ENCODE measurements around the gene ANP32E. TPM values are rescaled to one million over a fixed set of nuclear protein-coding genes. Genes with fewer than 3 reads are reported as not detected.
A peak's percentile ranks its signal among the peaks of the same experiment; 100 is the strongest.

The ANP32E gene
- total RNA-seq, 1 donor from 2014 or later = 48.9 TPM

- Mint-ChIP-seq H3K36me3 (ENCODE audit: low read depth, unreplicated experiment) (peaks cover 8% of the 10 kb centered on the region), H3K27me3 (ENCODE audit: low read depth, unreplicated experiment) (peaks cover 4% of the 10 kb centered on the region), H3K4me3 (ENCODE audit: unreplicated experiment) (peak overlapping the region; percentile 95), H3K9me3 (ENCODE audit: unreplicated experiment) (peaks cover 2% of the 10 kb centered on the region), H3K27ac (ENCODE audit: unreplicated experiment) (peak overlapping the region; percentile 88), H3K4me1 (ENCODE audit: low read depth, unreplicated experiment) (peaks cover 8% of the 10 kb centered on the region)
- Histone ChIP-seq H3K79me2 (ENCODE audit: insufficient read depth, low read length) (no peaks in the 10 kb centered on the region), H2AFZ (ENCODE audit: low read depth, low read length) (peak overlapping the region; percentile 96), H3K27me3 (ENCODE audit: insufficient read depth, low read length) (no peaks in the 10 kb centered on the region), H3K4me1 (ENCODE audit: insufficient read depth, low read length) (peaks cover 19% of the 10 kb centered on the region), H3K4me3 (ENCODE audit: insufficient read depth, low read depth, low read length) (peak overlapping the region; percentile 74), H3K9ac (ENCODE audit: low read length) (peak overlapping the region; percentile 80), H4K20me1 (ENCODE audit: insufficient read depth, low read length) (no peaks in the 10 kb centered on the region), H3K27ac (ENCODE audit: low read depth, low read length) (peak overlapping the region; percentile 52), H3K4me2 (ENCODE audit: low read length) (peak overlapping the region; percentile 99), H3K36me3 (ENCODE audit: insufficient read depth, low read length) (no peaks in the 10 kb centered on the region), H3K9me3 (ENCODE audit: insufficient read depth, low read depth, low read length) (no peaks in the 10 kb centered on the region)
- DNase-seq (ENCODE audit: low read depth) (no peak), FAIRE-seq (no peak)
- TF ChIP-seq EZH2 (IDR thresholded peaks at IDR 0.05; ENCODE audit: insufficient read depth, low read length) (no peak), CTCF (IDR thresholded peaks at IDR 0.05; ENCODE audit: insufficient read depth, low read depth, low read length) (no peak)
Measured at GRCh38 chr1:150282558-150282958, 46.6 kb upstream of the ANP32E start.

GRCh38 chr1:150281758-150282557 is 46.0 kb upstream of the ANP32E start, which contains the start of gene CIART:
CIART (plus strand) TSS chr1:150282554; CDS start chr1:150283268, 714 bp downstream.
- H3K4me1 Mint-ChIP-seq (ENCODE audit: low read depth, unreplicated experiment) = peaks cover 8% of the 10 kb centered on the region
- no peak for TF ChIP-seq EZH2 (IDR thresholded peaks at IDR 0.05; ENCODE audit: insufficient read depth, low read length)
- peaks cover 2% of the 10 kb centered on the region for H3K9me3 Mint-ChIP-seq (ENCODE audit: unreplicated experiment)
- no peaks in the 10 kb centered on the region for H3K9me3 ChIP-seq (ENCODE audit: insufficient read depth, low read depth, low read length)
- no peaks in the 10 kb centered on the region for H3K79me2 ChIP-seq (ENCODE audit: insufficient read depth, low read length)
- H2AFZ ChIP-seq (ENCODE audit: low read depth, low read length) = peak within 1 kb of the TSS; percentile 96
- FAIRE-seq (peak; percentile 78), DNase-seq (ENCODE audit: low read depth) (peak; percentile 99)
- no peaks in the 10 kb centered on the region for H4K20me1 ChIP-seq (ENCODE audit: insufficient read depth, low read length)
- H3K36me3 ChIP-seq (ENCODE audit: insufficient read depth, low read length) = no peaks in the 10 kb centered on the region
- H3K27ac Mint-ChIP-seq (ENCODE audit: unreplicated experiment) = peak within 1 kb of the TSS; percentile 98
- peak within 1 kb of the TSS; percentile 95 for H3K4me3 Mint-ChIP-seq (ENCODE audit: unreplicated experiment)
- peaks cover 19% of the 10 kb centered on the region for H3K4me1 ChIP-seq (ENCODE audit: insufficient read depth, low read length)
- H3K36me3 Mint-ChIP-seq (ENCODE audit: low read depth, unreplicated experiment) = peaks cover 7% of the 10 kb centered on the region
- H3K4me3 ChIP-seq (ENCODE audit: insufficient read depth, low read depth, low read length) = peak within 1 kb of the TSS; percentile 74
- peak within 1 kb of the TSS; percentile 99 for H3K4me2 ChIP-seq (ENCODE audit: low read length)
- H3K27ac ChIP-seq (ENCODE audit: low read depth, low read length) = peak within 1 kb of the TSS; percentile 67
- peak within 1 kb of the TSS; percentile 87 for H3K9ac ChIP-seq (ENCODE audit: low read length)
- H3K27me3 ChIP-seq (ENCODE audit: insufficient read depth, low read length) = no peaks in the 10 kb centered on the region
- H3K27me3 Mint-ChIP-seq (ENCODE audit: low read depth, unreplicated experiment) = peaks cover 4% of the 10 kb centered on the region

- Histone ChIP-seq H3K4me1 (ENCODE audit: insufficient read depth, low read length) (peaks cover 19% of the 10 kb centered on the region), H2AFZ (ENCODE audit: low read depth, low read length) (peak overlapping the region; percentile 90), H3K4me2 (ENCODE audit: low read length) (peak overlapping the region; percentile 99), H3K27me3 (ENCODE audit: insufficient read depth, low read length) (no peaks in the 10 kb centered on the region), H3K9ac (ENCODE audit: low read length) (peak overlapping the region; percentile 87), H3K27ac (ENCODE audit: low read depth, low read length) (peak overlapping the region; percentile 67), H3K79me2 (ENCODE audit: insufficient read depth, low read length) (no peaks in the 10 kb centered on the region), H3K36me3 (ENCODE audit: insufficient read depth, low read length) (no peaks in the 10 kb centered on the region), H4K20me1 (ENCODE audit: insufficient read depth, low read length) (no peaks in the 10 kb centered on the region), H3K4me3 (ENCODE audit: insufficient read depth, low read depth, low read length) (peak overlapping the region; percentile 63), H3K9me3 (ENCODE audit: insufficient read depth, low read depth, low read length) (no peaks in the 10 kb centered on the region)
- Mint-ChIP-seq H3K9me3 (ENCODE audit: unreplicated experiment) (peaks cover 2% of the 10 kb centered on the region), H3K27me3 (ENCODE audit: low read depth, unreplicated experiment) (peaks cover 4% of the 10 kb centered on the region), H3K4me1 (ENCODE audit: low read depth, unreplicated experiment) (peaks cover 8% of the 10 kb centered on the region), H3K27ac (ENCODE audit: unreplicated experiment) (peak overlapping the region; percentile 98), H3K36me3 (ENCODE audit: low read depth, unreplicated experiment) (peaks cover 5% of the 10 kb centered on the region), H3K4me3 (ENCODE audit: unreplicated experiment) (peak overlapping the region; percentile 95)
- TF ChIP-seq CTCF (IDR thresholded peaks at IDR 0.05; ENCODE audit: insufficient read depth, low read depth, low read length) (peak; percentile 54), EZH2 (IDR thresholded peaks at IDR 0.05; ENCODE audit: insufficient read depth, low read length) (no peak)
- DNase-seq (ENCODE audit: low read depth) (peak; percentile 49), FAIRE-seq (no peak)
Measured at GRCh38 chr1:150281221-150281757, 45.4 kb upstream of the ANP32E start.
